ELR (cell line): ENCODE measurements around the gene OSBPL10.

ENCODE experiments used
- DNase-seq: peaks from one replicate; pipeline ENCODE4 v3.0.0-alpha.2; 2015; ENCODE audit warnings: low read depth

OSBPL10 gene

DNA sequence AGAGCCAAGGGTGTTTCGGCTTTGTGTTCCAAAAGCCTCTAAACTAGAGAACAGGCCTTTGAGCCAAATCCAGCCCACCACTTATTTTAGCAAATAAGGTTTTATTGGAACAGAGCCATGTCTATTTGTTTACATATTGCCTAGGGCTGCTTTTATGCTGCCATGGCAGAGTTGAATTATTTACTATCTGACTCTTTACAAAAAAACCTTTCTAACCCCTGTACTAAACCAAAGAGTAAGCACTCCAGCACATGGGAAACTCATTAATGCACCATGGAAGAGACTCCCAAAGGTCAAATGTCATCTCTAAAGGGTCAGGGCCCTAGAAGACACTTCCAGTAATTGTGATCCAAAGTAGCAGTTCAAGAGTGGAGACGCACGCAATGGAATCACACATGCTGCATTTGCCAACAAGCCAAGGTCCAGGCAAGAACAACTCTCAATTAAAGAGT, 22.3 kb downstream of the OSBPL10 start:
- DNase-seq: no peak

DNA sequence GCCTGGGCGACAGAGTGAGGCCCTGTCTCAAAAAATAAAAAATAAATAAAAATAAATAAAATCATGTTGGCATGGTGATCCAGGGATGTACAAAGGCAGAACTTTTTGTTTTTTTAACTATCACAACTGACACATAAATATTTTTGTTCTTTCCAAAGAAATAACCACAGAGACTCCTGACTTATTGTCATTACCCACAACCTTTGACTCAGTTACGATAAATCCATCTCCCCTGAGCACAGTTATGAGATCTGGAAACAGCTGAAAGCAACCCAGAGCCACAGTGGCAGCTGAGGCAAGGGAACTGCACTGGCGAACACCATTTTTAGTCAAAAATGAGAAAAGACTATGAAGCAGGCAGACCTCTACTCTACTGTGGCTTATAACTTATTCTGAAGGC, 24.0 kb downstream of the OSBPL10 start:
- no peak for DNase-seq

GRCh38 chr3:31955581-31955980, 25.5 kb downstream of the OSBPL10 start:
- no peak for DNase-seq

GRCh38 chr3:31953636-31954035, 27.4 kb downstream of the OSBPL10 start:
- no peak for DNase-seq

DNA sequence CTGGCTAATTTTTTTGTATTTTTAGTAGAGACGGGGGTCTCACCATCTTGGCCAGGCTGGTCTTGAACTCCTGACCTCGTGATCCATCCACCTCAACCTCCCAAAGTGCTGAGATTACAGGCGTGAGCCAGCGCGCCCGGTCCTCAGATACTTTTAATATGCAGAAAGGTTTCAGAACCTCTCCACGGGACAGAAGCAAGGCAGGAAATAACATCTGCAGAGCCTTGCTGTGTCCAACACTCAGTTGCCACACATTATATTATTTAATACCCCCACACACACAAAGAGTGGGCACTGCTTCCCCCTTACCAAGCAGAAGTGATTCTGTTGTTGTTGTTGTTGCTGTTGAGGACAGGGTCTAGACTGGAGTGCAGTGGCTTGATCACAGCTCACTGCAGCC, 28.0 kb downstream of the OSBPL10 start:
- DNase-seq: no peak

- no peak for DNase-seq
These were observed 28.9 kb downstream of the OSBPL10 start for GRCh38 chr3:31952205-31952604.

GRCh38 chr3:31948280-31948679, 32.8 kb downstream of the OSBPL10 start:
- DNase-seq: no peak

DNA sequence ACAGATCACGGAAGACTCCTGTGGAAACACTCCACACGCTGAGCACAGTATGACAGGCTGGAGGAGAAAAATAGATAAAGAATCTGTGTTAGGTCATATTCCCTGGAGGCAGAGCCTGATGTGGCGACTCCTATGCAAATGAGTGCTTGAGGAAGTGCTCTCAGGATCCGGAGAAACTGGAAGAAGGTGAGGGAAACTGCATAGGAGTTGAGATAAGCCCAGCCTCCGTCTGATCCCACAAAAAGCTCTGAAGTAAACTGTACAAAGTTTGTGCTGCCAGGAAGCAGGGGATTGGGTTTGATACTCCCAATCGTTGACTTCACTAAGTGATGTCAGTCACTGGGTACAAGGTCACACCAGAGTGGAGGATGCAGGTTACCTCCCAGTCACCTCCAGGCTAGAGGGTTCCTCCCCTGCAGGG, 33.4 kb downstream of the OSBPL10 start:
- DNase-seq: peak; percentile 19

DNA sequence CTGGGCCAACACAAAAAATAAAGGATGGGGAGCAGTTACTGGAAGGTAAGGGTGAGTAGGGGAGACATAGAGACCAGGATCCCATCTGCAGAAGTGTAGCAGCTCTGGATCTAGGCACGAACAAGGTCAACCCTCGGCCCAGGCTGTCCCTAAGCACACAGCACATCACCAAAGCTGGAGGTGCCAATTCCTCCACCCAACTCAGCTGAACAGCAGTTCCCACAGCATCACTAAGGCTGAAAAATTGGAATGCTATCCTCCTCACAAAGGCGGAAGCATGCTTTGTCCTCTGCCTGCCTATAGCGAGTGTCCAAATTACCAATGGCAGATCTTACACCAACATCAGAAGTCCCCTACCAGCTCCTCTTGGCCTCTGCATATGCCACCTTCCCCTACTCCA, 33.9 kb downstream of the OSBPL10 start:
- no peak for DNase-seq

GRCh38 chr3:31946484-31947081, 34.5 kb downstream of the OSBPL10 start:
- DNase-seq: no peak

DNA sequence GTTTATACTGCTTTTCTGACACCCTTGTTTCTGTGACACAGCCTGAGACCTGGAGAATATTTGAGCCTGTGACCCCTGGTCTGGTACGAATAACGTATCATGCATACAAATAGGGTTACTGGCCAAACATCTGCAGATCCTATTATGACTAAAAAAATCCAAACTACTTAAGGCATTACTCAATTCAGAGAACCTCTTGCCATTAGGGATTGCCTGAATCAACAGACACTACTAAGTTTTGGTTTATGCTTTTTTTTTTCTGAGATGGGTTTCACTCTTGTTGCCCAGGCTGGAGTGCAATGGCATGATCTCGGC, 35.4 kb downstream of the OSBPL10 start:
- no peak for DNase-seq

GRCh38 chr3:31943041-31943440, 38.0 kb downstream of the OSBPL10 start:
- no peak for DNase-seq

DNA sequence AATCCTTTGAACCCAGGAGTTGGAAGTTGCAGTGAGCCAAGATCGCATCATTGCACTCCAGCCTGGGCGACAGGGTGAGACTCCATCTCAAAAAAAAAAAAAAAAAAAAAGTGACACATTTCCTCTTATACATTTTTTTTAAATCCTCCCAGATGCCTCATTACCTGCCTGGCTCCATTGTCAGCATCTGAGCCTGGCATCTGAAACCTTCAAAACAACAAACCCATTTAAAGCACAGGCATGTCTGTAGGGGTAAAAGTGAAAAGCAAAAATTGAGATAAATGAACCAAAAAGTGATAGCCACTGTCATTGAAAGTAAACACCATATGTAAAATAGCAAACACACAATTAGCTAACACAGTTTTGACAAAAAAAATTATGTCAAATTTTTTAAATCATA, 38.6 kb downstream of the OSBPL10 start:
- DNase-seq: no peak

GRCh38 chr3:31937225-31937624, 43.8 kb downstream of the OSBPL10 start:
- peak; percentile 8 for DNase-seq

DNA sequence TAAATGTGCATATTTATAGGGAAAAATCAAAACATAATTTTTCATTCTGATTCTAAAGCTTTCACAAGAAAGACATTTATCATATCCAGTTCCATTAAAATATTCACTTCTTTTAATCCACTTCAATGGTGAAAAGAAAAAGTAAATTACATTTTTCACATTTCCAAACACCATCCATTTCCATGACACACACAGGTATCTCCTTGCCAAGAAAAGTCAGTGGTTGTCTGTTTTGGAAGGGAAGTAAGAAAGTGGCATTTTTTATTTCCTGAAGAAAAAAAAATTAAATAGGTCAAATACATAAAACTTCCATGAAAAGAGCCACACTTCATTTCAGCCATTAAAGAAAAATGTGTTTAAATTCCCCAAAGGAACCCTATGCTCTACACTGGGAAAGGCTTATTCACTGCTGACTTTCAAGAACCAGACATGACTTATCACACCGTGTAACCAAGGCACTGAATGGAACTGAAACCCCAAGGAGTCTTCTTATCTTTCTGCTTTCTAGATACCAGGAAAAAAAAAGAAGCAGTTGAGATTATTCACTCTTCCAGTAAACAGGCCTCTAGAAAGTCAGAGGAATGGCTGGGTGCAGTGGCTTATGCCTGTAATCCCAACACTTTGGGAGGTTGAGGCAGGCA, 44.5 kb downstream of the OSBPL10 start:
- no peak for DNase-seq

DNA sequence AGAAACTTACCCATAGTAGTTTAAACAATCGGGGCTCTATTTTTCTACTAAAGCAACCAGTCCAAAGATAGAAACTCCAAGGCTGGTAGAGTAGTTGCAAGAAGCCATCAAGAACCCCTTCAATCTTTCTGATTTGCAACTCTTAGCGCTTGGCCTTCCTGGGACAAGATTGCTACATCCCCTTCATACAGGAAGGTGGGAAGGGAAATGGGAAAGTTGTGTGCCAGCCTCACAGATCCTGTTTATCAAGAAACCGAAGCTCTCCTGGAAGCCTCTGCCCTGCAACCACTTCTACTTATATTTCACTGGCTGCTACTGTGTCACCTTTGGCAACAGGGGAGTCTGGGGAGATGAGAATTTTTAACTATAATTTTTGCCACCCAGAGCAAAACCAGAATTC, 46.2 kb downstream of the OSBPL10 start:
- no peak for DNase-seq

DNA sequence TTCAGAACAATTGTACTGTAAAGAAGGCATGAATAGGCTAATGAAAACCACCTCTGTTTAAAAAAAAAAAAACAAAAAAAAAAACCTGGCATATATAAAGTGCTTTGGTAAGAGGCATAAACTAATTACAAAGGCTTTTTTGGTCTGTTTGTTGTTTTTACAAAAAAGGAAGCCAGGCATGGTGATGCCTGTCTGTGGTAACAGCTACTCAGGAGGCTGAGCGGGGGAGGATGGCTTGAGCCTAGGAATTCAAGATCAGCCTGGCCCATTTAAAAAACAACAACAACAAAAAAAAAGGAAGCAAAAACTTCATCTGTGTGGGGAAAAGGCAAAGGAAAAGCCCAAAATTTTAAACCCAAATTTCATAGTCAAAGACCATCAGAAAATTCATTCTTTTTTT, 47.0 kb downstream of the OSBPL10 start:
- no peak for DNase-seq

- no peak for DNase-seq
These were observed 48.1 kb downstream of the OSBPL10 start for GRCh38 chr3:31932990-31933389.

DNA sequence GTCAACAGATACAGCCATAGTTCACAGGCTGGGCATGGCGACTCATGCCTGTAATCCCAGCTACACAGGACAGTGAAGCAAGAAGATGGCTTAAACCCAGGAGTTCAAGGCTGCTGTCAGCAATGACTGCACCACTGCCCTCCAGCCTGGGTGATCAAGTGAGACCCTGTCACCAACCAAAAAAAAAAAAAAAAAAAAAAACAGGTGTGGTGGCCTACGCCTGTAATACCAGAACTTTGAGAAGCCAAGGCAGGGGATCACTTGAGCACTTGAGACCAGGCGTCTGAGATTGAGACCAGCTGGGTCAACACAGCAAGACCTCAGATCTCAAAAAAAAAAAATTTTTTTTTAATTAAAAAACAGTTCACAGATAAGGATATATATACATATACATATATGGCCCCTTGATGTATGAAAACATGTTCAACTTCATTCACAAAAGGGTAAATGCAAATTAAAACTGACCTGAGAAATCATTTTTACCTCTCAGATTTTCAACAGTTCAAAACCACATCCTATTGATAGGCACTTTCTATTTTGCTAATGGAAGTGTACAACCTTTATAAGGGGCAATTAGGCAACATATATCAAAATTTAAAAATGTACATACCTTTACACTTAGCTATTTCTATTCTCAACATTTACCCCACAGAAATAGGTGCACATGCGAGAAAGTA, 51.1 kb downstream of the OSBPL10 start:
- DNase-seq: no peak

DNA sequence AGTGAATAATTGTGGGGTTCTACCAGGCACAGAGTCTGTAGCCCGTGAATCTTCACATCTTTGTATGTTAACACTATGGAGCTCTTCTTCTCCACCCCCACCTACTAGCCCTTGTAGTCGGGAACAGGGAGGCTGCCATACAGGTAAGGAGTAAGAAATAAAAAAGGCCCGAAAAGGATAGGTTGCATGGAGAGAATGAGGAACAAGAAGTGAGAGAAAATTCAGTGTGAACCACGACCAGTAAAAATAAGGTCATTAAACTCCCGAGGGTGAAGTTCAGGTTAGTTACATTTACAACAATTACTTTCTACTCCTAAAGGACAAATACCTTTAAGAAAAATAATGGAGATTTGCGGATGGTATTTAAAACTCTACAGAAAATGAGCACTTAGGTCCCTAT, 53.3 kb downstream of the OSBPL10 start:
- no peak for DNase-seq

DNA sequence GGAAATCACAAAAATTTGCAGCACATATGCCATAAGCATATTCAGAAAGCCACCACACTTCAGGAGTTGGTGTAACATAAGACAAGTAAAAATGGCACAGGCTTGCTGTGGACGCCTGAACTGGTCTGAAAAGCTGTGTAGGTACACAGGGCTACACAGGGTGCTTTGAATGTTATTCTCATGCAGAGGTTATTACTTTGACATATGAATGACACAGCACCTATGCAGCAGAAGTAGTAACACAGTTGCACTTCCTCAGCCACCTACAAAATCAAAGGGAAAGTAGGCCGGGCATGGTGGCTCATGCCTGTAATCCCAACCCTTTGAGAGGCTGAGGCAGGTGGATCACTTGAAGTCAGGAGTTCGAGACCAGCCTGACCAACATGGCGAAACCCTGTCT, 54.5 kb downstream of the OSBPL10 start:
- DNase-seq: no peak

DNA sequence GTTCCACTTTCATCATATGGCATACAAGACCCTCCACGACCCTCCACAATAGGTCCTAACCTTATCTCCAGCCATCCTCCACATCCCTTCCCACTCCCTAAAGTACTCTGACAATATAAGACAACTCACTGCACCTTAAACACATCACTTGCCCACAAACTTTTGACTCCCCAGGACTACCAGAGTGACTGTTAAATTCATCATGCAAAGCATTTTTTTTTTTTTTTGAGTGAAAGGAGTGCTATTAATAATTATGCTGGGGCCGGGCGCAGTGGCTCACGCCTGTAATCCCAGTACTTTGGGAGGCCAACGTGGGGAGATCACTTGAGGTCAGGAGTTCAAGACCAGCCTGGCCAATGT, 55.8 kb downstream of the OSBPL10 start:
- DNase-seq: no peak

DNA sequence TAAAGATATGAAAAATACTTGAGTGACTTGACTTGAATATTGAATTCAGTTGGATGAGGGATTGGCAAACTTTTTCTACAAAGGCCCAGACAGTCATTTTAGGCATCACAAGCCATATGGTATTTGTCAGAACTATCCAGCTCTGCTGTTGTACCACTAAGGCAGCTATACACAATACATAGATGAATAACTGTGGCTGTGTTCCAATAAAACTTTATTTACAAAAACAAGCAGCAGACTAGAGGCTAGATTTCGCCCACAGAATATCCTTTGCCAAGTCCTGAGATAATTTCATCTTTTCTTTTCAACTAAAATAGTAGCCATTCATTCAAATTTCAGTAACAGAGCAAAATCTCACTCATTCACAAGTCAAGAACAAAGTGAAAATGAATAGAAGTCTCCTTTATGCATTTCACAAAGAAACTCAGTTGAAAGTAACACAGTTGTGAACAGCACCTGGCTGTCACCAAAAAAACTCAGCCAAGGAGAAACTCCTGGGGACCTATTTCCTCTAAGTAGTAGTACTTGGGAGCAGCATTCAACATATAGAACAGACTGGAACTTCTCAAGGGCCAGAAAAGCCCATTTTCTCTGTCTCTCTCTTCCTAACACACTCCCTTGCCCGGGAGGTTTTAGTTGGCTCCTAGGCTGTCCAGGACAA, 56.3 kb downstream of the OSBPL10 start:
- no peak for DNase-seq
